SK-N-MC (cell line): ENCODE results near the gene MPHOSPH6.
"Not testable (repeated sequence)": the region's sequence is repeated elsewhere in the genome, so short reads cannot be mapped to it uniquely, and the experiment has no call there.

Experiments
- DNase-seq: peaks from one replicate; pipeline ENCODE4 v3.0.0-alpha.2; 2011; ENCODE audit warnings: low read depth, low spot score
- H3K27ac ChIP-seq: fragments of 200-600 bp; sonication (generic); 2 replicates; pipeline ENCODE4 v1.5.1; 2016; ENCODE audit warnings: mixed run types
- H3K36me3 ChIP-seq: fragments of 200-600 bp; sonication (generic); 2 replicates; pipeline ENCODE4 v1.6.1; 2017; ENCODE audit warnings: antibody characterized with exemption, low read length, mixed read lengths; ENCODE audit not compliant: insufficient read depth
- H3K4me3 ChIP-seq: fragments of 200-600 bp; sonication (generic); 2 replicates; pipeline ENCODE4 v1.5.1; 2016
- H3K9ac ChIP-seq: fragments of 200-600 bp; sonication (generic); 2 replicates; pipeline ENCODE4 v1.8.0; 2017; ENCODE audit warnings: mixed run types, mixed read lengths; ENCODE audit not compliant: insufficient read length
- H3K9me3 ChIP-seq: fragments of 200-600 bp; sonication (generic); 2 replicates; pipeline ENCODE4 v1.6.1; 2017; ENCODE audit warnings: low read depth, mild to moderate bottlenecking, antibody characterized with exemption, low read length, moderate library complexity, mixed read lengths
- EZH2 ChIP-seq: fragments of 200-600 bp; sonication (generic); IDR thresholded peaks from one replicate; pipeline ENCODE4 v1.6.1; 2017; ENCODE audit warnings: antibody characterized with exemption
- FOXP2 ChIP-seq: optimal IDR thresholded peaks from 2 replicates; pipeline ENCODE3; 2011; ENCODE audit warnings: mild to moderate bottlenecking, moderate library complexity; ENCODE audit not compliant: insufficient read depth; ENCODE audit errors: extremely low read length, control extremely low read depth
- POLR2AphosphoS5 ChIP-seq: IDR thresholded peaks from 2 replicates; pipeline ENCODE4 v1.6.1; 2012; ENCODE audit warnings: mild to moderate bottlenecking, low read depth, low read length, borderline replicate concordance

The MPHOSPH6 gene

GRCh38 chr16:82169861-82170845 lies at the start of gene MPHOSPH6:
Gene MPHOSPH6 (minus strand): TSS chr16:82170224. CDS start chr16:82170175, 49 bp downstream.
- Histone ChIP-seq H3K36me3 (peaks cover 35% of the 10 kb centered on the region), H3K9ac (peak within 1 kb of the TSS; percentile 90), H3K4me3 (peak within 1 kb of the TSS; percentile 86), H3K9me3 (no peaks in the 10 kb centered on the region), H3K27ac (peak within 1 kb of the TSS; percentile 85)
- DNase-seq: no peak
- no peak for TF ChIP-seq FOXP2
- TF ChIP-seq EZH2: no peak
- peak; percentile 53 for TF ChIP-seq POLR2AphosphoS5

- Histone ChIP-seq H3K9ac (no peak overlapping the region), H3K4me3 (no peak overlapping the region), H3K36me3 (no peaks in the 10 kb centered on the region), H3K27ac (no peak overlapping the region), H3K9me3 (no peaks in the 10 kb centered on the region)
- DNase-seq: no peak
- TF ChIP-seq POLR2AphosphoS5 (no peak), FOXP2 (no peak), EZH2 (no peak)
These were observed 49.3 kb upstream of the MPHOSPH6 start for GRCh38 chr16:82219298-82219697.

- H3K9ac ChIP-seq, H3K9me3 ChIP-seq, H3K27ac ChIP-seq, H3K4me3 ChIP-seq, DNase-seq, H3K36me3 ChIP-seq: not testable (repeated sequence)
These were observed 39.3 kb upstream of the MPHOSPH6 start for GRCh38 chr16:82209314-82209713.

- no peak for TF ChIP-seq EZH2
- TF ChIP-seq FOXP2: no peak
- TF ChIP-seq POLR2AphosphoS5: no peak
- peak; percentile 24 for DNase-seq
- Histone ChIP-seq H3K36me3 (no peaks in the 10 kb centered on the region), H3K9me3 (no peaks in the 10 kb centered on the region), H3K27ac (no peak overlapping the region), H3K9ac (no peak overlapping the region), H3K4me3 (no peak overlapping the region)
These were observed 33.2 kb upstream of the MPHOSPH6 start for GRCh38 chr16:82203198-82203597.

GRCh38 chr16:82201926-82202325 lies 31.9 kb upstream of the MPHOSPH6 start:
- H3K9me3 ChIP-seq: no peaks in the 10 kb centered on the region
- no peak overlapping the region for H3K27ac ChIP-seq
- H3K36me3 ChIP-seq: no peaks in the 10 kb centered on the region
- no peak overlapping the region for H3K4me3 ChIP-seq
- DNase-seq: no peak
- TF ChIP-seq POLR2AphosphoS5: no peak
- TF ChIP-seq EZH2: no peak
- TF ChIP-seq FOXP2: no peak
- no peak overlapping the region for H3K9ac ChIP-seq

GRCh38 chr16:82201351-82201750 lies 31.3 kb upstream of the MPHOSPH6 start:
- TF ChIP-seq FOXP2 (no peak), EZH2 (no peak), POLR2AphosphoS5 (no peak)
- Histone ChIP-seq H3K36me3 (no peaks in the 10 kb centered on the region), H3K27ac (no peak overlapping the region), H3K4me3 (no peak overlapping the region), H3K9ac (no peak overlapping the region), H3K9me3 (no peaks in the 10 kb centered on the region)
- no peak for DNase-seq

- H3K36me3 ChIP-seq: no peaks in the 10 kb centered on the region
- H3K9me3 ChIP-seq: no peaks in the 10 kb centered on the region
- H3K27ac ChIP-seq: no peak overlapping the region
- no peak overlapping the region for H3K9ac ChIP-seq
- no peak overlapping the region for H3K4me3 ChIP-seq
- no peak for DNase-seq
- no peak for TF ChIP-seq POLR2AphosphoS5
- TF ChIP-seq FOXP2: no peak
- TF ChIP-seq EZH2: no peak
These were observed 29.2 kb upstream of the MPHOSPH6 start for GRCh38 chr16:82199209-82199608.

- no peaks in the 10 kb centered on the region for H3K36me3 ChIP-seq
- no peak overlapping the region for H3K9ac ChIP-seq
- TF ChIP-seq FOXP2 (no peak), EZH2 (no peak), POLR2AphosphoS5 (no peak)
- H3K4me3 ChIP-seq: no peak overlapping the region
- DNase-seq: no peak
- no peak overlapping the region for H3K27ac ChIP-seq
- no peaks in the 10 kb centered on the region for H3K9me3 ChIP-seq
These were observed 27.7 kb upstream of the MPHOSPH6 start for GRCh38 chr16:82197540-82198240.
